Common myeloid progenitor, CD34-positive (primary cell): ENCODE data around the gene GPC5.

Experiments
- CTCF ChIA-PET: fragments of 350-600 bp; sonication (Branson Sonifier 250); formaldehyde crosslinking; loops from one replicate; lab custom pipeline; 2021; ENCODE audit warnings: antibody characterized with exemption; lab: Charles Lee
- POLR2A ChIA-PET: fragments of 350-600 bp; sonication (Branson Sonifier 250); formaldehyde crosslinking; loops from one replicate; lab custom pipeline; 2021; ENCODE audit warnings: antibody characterized with exemption; lab: Charles Lee
- DNase-seq, 3 donors: peaks; one replicate each; pipeline versions ENCODE4 v3.0.0 to v3.0.0-alpha.2; 2013
- H3K27ac ChIP-seq, 2 experiments: 1 replicate in 1 of 2; 2 replicates in 1 of 2; pipeline ENCODE4 v1.7.0; 2013; ENCODE audit warnings: inconsistent platforms in 2 of 2, low read length in 2 of 2, mild to moderate bottlenecking in 2 of 2, low read depth in 1 of 2, moderate library complexity in 1 of 2; ENCODE audit not compliant: severe bottlenecking in 2 of 2, insufficient read depth in 1 of 2, poor library complexity in 1 of 2
- H3K27me3 ChIP-seq, 5 experiments: replicated peaks in 2 of 5; 1 replicate in 3 of 5; 2 replicates in 2 of 5; pipeline versions ENCODE4 v1.6.1 to v1.7.0; 2013; ENCODE audit warnings: low read length in 4 of 5, mild to moderate bottlenecking in 2 of 5, moderate library complexity in 2 of 5, inconsistent platforms in 1 of 5; ENCODE audit not compliant: insufficient read depth in 5 of 5, control insufficient read depth in 4 of 5
- H3K36me3 ChIP-seq, 4 experiments: 1 replicate in 2 of 4; 2 replicates in 2 of 4; pipeline versions ENCODE4 v1.6.1 to v1.7.0; 2013; ENCODE audit warnings: low read length in 3 of 4, control low read depth in 1 of 4, mild to moderate bottlenecking in 1 of 4; ENCODE audit not compliant: control insufficient read depth in 4 of 4, insufficient read depth in 4 of 4
- H3K4me1 ChIP-seq, 4 experiments: 1 replicate in 3 of 4; 2 replicates in 1 of 4; pipeline versions ENCODE4 v1.6.1 to v1.7.1; 2013; ENCODE audit warnings: low read length in 3 of 4, mild to moderate bottlenecking in 3 of 4, control low read depth in 1 of 4, inconsistent platforms in 1 of 4, moderate library complexity in 1 of 4; ENCODE audit not compliant: control insufficient read depth in 4 of 4, insufficient read depth in 4 of 4; ENCODE audit errors: control extremely low read depth in 1 of 4
- H3K4me3 ChIP-seq, 7 experiments: 1 replicate in 4 of 7; 2 replicates in 3 of 7; pipeline versions ENCODE4 v1.5.1 to v1.7.0; 2013; ENCODE audit warnings: mild to moderate bottlenecking in 7 of 7, low read length in 6 of 7, moderate library complexity in 6 of 7, inconsistent platforms in 2 of 7, low read depth in 2 of 7, control low read depth in 1 of 7; ENCODE audit not compliant: insufficient read depth in 4 of 7, control insufficient read depth in 1 of 7; ENCODE audit errors: extremely low read depth in 1 of 7
- H3K9me3 ChIP-seq, 5 experiments: 1 replicate in 4 of 5; 2 replicates in 1 of 5; pipeline versions ENCODE4 v1.6.1 to v1.7.1; 2013; ENCODE audit warnings: low read length in 4 of 5, mild to moderate bottlenecking in 2 of 5, inconsistent platforms in 1 of 5, low read depth in 1 of 5, moderate library complexity in 1 of 5; ENCODE audit not compliant: control insufficient read depth in 4 of 5, insufficient read depth in 2 of 5; ENCODE audit errors: control extremely low read depth in 1 of 5
- WGBS: methylation state at CpG from one replicate; pipeline ENCODE4 v1.1.5; 2013; ENCODE audit not compliant: insufficient coverage; 5-methylcytosine and 5-hydroxymethylcytosine counted together

The GPC5 gene

GRCh38 chr13:92767468-92767867 is 1369.0 kb downstream of the GPC5 start:
- no peak for DNase-seq
- no peak overlapping the region for H3K4me3 ChIP-seq
- no peaks in the 10 kb centered on the region for H3K4me1 ChIP-seq
- WGBS: 100% methylated on average over 1 of the region's 3 CpGs
- H3K36me3 ChIP-seq: no peaks in the 10 kb centered on the region
- peaks cover 0 to 6% (median 3%) of the 10 kb centered on the region in 5 experiments for H3K9me3 ChIP-seq
- no peak overlapping the region for H3K27ac ChIP-seq
- POLR2A ChIA-PET: no interaction called here
- CTCF ChIA-PET: no interaction called here
- H3K27me3 ChIP-seq: no peaks in the 10 kb centered on the region

GRCh38 chr13:92768602-92769001 is 1370.2 kb downstream of the GPC5 start:
- 85% methylated on average over 1 of the region's 4 CpGs for WGBS
- Histone ChIP-seq H3K4me3 (no peak overlapping the region), H3K36me3 (no peaks in the 10 kb centered on the region), H3K27ac (no peak overlapping the region), H3K4me1 (no peaks in the 10 kb centered on the region), H3K27me3 (no peaks in the 10 kb centered on the region), H3K9me3 (peaks cover 0 to 4% (median 2%) of the 10 kb centered on the region in 5 experiments)
- no peak for DNase-seq
- CTCF ChIA-PET: no interaction called here
- POLR2A ChIA-PET: no interaction called here

GRCh38 chr13:92769046-92769445 is 1370.6 kb downstream of the GPC5 start:
- Histone ChIP-seq H3K4me1 (no peaks in the 10 kb centered on the region), H3K9me3 (peaks cover 0 to 2% (median 0%) of the 10 kb centered on the region in 5 experiments), H3K36me3 (no peaks in the 10 kb centered on the region), H3K4me3 (no peak overlapping the region), H3K27me3 (no peaks in the 10 kb centered on the region), H3K27ac (no peak overlapping the region)
- DNase-seq: no peak
- ChIA-PET CTCF (no interaction called here), POLR2A (no interaction called here)
- 100% methylated on average over 1 of the region's 1 CpG for WGBS

- 82% methylated on average over 2 of the region's 3 CpGs for WGBS
- Histone ChIP-seq H3K4me3 (no peak overlapping the region), H3K4me1 (no peaks in the 10 kb centered on the region), H3K27ac (no peak overlapping the region), H3K36me3 (no peaks in the 10 kb centered on the region), H3K9me3 (no peaks in the 10 kb centered on the region), H3K27me3 (no peaks in the 10 kb centered on the region)
- CTCF ChIA-PET: no interaction called here
- DNase-seq: no peak
- POLR2A ChIA-PET: no interaction called here
Measured at GRCh38 chr13:92775658-92776057, 1377.2 kb downstream of the GPC5 start.

GRCh38 chr13:92781965-92782690 is 1383.7 kb downstream of the GPC5 start:
- no peak for DNase-seq
- no CpG with 5 or more reads among the region's 7 CpGs for WGBS
- Histone ChIP-seq H3K36me3 (no peaks in the 10 kb centered on the region), H3K27ac (no peak overlapping the region), H3K9me3 (no peaks in the 10 kb centered on the region), H3K4me3 (no peak overlapping the region), H3K4me1 (no peaks in the 10 kb centered on the region), H3K27me3 (no peaks in the 10 kb centered on the region)
- POLR2A ChIA-PET: no interaction called here
- CTCF ChIA-PET: no interaction called here

- peaks cover 0 to 1% (median 0%) of the 10 kb centered on the region in 4 experiments for H3K4me1 ChIP-seq
- ChIA-PET CTCF (no interaction called here), POLR2A (no interaction called here)
- 100% methylated on average over 1 of the region's 1 CpG for WGBS
- no peak for DNase-seq
- no peaks in the 10 kb centered on the region for H3K27me3 ChIP-seq
- H3K9me3 ChIP-seq: peaks cover 0 to 4% (median 0%) of the 10 kb centered on the region in 5 experiments
- H3K36me3 ChIP-seq: no peaks in the 10 kb centered on the region
- no peak overlapping the region for H3K27ac ChIP-seq
- H3K4me3 ChIP-seq: no peak overlapping the region
Measured at GRCh38 chr13:92802776-92803175, 1404.4 kb downstream of the GPC5 start.

- no CpG with 5 or more reads among the region's 1 CpG for WGBS
- POLR2A ChIA-PET: no interaction called here
Measured at GRCh38 chr13:92804346-92804745, 1405.9 kb downstream of the GPC5 start.

More at GRCh38 chr13:92804346-92804745, 1405.9 kb downstream of the GPC5 start:
- no peak overlapping the region for H3K4me3 ChIP-seq
- peaks cover 0 to 1% (median 0%) of the 10 kb centered on the region in 4 experiments for H3K4me1 ChIP-seq
- H3K27me3 ChIP-seq: no peaks in the 10 kb centered on the region
- H3K27ac ChIP-seq: no peak overlapping the region
- peaks cover 0 to 4% (median 0%) of the 10 kb centered on the region in 5 experiments for H3K9me3 ChIP-seq
- CTCF ChIA-PET: no interaction called here
- no peak for DNase-seq
- H3K36me3 ChIP-seq: no peaks in the 10 kb centered on the region
